ENCODE results near the gene BAG5. TPM values are rescaled to one million over a fixed set of nuclear protein-coding genes. Genes with fewer than 3 reads are reported as not detected.

BAG5 gene
- total and polyA plus RNA-seq, 2 of the 8 experiments (the other 6 are each of a cell fraction or from before 2014, with no cell fraction given): 7.4 to 29.5 TPM

DNA sequence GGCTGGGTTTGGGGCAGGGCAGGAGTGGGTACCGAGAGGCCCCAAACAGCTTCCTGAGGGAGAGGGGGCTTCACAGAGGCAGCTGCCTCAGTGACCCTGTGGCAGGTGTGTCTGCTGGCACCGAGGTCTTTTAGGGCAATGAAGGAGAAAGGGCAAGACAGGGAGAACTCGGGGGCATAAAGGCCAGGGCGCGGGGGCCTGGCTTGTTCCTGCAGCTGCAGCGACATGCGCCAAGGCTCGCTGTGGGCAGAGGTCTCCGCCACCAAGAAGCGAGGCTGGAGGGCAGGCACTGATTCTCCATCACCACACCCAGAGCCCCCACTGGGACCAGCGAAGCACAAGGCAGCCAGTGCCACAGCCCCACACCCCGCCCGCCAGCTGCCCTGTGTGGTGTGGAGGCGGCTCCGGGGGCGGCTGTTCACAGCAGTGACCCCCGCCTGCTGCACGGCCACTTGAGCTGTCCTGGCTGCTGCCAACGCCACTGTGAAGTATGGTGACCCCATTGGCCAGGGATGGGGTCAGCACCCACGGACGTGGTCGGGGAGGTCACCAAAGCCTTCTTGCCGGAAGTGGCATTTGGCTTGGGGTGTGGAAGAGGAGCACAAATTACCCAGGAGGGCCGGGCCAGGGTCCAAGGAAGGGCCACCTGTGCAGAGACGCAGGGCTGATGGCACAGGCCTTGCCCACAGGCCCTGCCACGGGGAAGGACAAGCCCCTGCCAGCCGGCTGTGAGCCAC lies 16.4 kb downstream of the BAG5 start (continued):
- TF ChIP-seq, protein P1, sequence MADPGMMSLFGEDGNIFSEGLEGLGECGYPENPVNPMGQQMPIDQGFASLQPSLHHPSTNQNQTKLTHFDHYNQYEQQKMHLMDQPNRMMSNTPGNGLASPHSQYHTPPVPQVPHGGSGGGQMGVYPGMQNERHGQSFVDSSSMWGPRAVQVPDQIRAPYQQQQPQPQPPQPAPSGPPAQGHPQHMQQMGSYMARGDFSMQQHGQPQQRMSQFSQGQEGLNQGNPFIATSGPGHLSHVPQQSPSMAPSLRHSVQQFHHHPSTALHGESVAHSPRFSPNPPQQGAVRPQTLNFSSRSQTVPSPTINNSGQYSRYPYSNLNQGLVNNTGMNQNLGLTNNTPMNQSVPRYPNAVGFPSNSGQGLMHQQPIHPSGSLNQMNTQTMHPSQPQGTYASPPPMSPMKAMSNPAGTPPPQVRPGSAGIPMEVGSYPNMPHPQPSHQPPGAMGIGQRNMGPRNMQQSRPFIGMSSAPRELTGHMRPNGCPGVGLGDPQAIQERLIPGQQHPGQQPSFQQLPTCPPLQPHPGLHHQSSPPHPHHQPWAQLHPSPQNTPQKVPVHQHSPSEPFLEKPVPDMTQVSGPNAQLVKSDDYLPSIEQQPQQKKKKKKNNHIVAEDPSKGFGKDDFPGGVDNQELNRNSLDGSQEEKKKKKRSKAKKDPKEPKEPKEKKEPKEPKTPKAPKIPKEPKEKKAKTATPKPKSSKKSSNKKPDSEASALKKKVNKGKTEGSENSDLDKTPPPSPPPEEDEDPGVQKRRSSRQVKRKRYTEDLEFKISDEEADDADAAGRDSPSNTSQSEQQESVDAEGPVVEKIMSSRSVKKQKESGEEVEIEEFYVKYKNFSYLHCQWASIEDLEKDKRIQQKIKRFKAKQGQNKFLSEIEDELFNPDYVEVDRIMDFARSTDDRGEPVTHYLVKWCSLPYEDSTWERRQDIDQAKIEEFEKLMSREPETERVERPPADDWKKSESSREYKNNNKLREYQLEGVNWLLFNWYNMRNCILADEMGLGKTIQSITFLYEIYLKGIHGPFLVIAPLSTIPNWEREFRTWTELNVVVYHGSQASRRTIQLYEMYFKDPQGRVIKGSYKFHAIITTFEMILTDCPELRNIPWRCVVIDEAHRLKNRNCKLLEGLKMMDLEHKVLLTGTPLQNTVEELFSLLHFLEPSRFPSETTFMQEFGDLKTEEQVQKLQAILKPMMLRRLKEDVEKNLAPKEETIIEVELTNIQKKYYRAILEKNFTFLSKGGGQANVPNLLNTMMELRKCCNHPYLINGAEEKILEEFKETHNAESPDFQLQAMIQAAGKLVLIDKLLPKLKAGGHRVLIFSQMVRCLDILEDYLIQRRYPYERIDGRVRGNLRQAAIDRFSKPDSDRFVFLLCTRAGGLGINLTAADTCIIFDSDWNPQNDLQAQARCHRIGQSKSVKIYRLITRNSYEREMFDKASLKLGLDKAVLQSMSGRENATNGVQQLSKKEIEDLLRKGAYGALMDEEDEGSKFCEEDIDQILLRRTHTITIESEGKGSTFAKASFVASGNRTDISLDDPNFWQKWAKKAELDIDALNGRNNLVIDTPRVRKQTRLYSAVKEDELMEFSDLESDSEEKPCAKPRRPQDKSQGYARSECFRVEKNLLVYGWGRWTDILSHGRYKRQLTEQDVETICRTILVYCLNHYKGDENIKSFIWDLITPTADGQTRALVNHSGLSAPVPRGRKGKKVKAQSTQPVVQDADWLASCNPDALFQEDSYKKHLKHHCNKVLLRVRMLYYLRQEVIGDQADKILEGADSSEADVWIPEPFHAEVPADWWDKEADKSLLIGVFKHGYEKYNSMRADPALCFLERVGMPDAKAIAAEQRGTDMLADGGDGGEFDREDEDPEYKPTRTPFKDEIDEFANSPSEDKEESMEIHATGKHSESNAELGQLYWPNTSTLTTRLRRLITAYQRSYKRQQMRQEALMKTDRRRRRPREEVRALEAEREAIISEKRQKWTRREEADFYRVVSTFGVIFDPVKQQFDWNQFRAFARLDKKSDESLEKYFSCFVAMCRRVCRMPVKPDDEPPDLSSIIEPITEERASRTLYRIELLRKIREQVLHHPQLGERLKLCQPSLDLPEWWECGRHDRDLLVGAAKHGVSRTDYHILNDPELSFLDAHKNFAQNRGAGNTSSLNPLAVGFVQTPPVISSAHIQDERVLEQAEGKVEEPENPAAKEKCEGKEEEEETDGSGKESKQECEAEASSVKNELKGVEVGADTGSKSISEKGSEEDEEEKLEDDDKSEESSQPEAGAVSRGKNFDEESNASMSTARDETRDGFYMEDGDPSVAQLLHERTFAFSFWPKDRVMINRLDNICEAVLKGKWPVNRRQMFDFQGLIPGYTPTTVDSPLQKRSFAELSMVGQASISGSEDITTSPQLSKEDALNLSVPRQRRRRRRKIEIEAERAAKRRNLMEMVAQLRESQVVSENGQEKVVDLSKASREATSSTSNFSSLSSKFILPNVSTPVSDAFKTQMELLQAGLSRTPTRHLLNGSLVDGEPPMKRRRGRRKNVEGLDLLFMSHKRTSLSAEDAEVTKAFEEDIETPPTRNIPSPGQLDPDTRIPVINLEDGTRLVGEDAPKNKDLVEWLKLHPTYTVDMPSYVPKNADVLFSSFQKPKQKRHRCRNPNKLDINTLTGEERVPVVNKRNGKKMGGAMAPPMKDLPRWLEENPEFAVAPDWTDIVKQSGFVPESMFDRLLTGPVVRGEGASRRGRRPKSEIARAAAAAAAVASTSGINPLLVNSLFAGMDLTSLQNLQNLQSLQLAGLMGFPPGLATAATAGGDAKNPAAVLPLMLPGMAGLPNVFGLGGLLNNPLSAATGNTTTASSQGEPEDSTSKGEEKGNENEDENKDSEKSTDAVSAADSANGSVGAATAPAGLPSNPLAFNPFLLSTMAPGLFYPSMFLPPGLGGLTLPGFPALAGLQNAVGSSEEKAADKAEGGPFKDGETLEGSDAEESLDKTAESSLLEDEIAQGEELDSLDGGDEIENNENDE (IDR thresholded peaks at IDR 0.05; ENCODE audit: insufficient replicate concordance, low read length): no peak

Data from H1 (cell line).